ENCODE data around the gene KIFC1. TPM values are rescaled to one million over a fixed set of nuclear protein-coding genes. Genes with fewer than 3 reads are reported as not detected.

The KIFC1 gene
- total and polyA plus RNA-seq, 9 of the 15 experiments (the other 6 are each of a cell fraction or from before 2014, with no cell fraction given): 1.3 to 95.2 (median 76.9) TPM

DNA sequence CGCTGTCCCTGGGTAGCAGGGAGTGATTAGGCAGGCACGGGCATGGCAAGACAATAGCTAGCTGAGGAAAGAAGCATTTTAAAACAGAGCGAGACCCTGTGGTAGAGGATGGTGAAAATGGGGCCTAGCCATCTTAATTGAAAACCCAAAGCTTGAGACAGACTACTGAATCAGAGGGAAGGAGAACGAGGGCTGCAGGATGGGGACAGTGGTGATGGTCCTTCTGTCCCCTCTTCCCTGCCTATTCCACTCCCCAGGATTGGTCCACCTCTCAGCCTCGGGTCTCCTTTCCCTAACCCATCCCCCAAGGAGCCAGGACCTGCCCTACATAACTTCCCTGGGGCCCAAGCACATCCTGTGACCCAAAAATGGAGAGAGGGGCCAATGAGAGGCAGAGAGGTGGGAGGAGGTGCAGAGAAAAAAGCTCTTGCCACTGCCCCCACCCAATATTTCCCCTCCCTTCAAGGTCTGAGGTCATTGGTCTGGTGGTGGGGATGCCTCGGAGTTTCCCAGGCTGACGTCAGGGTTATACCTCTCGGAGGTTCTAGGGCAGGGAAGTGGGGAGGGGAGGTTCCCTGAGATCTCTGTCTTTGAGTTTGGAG, 27.2 kb downstream of the KIFC1 start (continued):
- no peak for TF ChIP-seq HDGF (IDR thresholded peaks at IDR 0.05)
- TF ChIP-seq C11orf30 (IDR thresholded peaks at IDR 0.05; ENCODE audit: low read depth): no peak
- TF ChIP-seq, protein P1, sequence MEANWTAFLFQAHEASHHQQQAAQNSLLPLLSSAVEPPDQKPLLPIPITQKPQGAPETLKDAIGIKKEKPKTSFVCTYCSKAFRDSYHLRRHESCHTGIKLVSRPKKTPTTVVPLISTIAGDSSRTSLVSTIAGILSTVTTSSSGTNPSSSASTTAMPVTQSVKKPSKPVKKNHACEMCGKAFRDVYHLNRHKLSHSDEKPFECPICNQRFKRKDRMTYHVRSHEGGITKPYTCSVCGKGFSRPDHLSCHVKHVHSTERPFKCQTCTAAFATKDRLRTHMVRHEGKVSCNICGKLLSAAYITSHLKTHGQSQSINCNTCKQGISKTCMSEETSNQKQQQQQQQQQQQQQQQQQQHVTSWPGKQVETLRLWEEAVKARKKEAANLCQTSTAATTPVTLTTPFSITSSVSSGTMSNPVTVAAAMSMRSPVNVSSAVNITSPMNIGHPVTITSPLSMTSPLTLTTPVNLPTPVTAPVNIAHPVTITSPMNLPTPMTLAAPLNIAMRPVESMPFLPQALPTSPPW (CRISPR knock-in tag; IDR thresholded peaks at IDR 0.05): no peak
- no peak for TF ChIP-seq PHF20 (IDR thresholded peaks at IDR 0.05; ENCODE audit: partially characterized antibody)
- TF ChIP-seq PYGO2 (tag; IDR thresholded peaks at IDR 0.05): no peak
- TF ChIP-seq, protein P2, sequence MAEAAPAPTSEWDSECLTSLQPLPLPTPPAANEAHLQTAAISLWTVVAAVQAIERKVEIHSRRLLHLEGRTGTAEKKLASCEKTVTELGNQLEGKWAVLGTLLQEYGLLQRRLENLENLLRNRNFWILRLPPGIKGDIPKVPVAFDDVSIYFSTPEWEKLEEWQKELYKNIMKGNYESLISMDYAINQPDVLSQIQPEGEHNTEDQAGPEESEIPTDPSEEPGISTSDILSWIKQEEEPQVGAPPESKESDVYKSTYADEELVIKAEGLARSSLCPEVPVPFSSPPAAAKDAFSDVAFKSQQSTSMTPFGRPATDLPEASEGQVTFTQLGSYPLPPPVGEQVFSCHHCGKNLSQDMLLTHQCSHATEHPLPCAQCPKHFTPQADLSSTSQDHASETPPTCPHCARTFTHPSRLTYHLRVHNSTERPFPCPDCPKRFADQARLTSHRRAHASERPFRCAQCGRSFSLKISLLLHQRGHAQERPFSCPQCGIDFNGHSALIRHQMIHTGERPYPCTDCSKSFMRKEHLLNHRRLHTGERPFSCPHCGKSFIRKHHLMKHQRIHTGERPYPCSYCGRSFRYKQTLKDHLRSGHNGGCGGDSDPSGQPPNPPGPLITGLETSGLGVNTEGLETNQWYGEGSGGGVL (CRISPR knock-in tag; IDR thresholded peaks at IDR 0.05): no peak
- TF ChIP-seq, protein P3, sequence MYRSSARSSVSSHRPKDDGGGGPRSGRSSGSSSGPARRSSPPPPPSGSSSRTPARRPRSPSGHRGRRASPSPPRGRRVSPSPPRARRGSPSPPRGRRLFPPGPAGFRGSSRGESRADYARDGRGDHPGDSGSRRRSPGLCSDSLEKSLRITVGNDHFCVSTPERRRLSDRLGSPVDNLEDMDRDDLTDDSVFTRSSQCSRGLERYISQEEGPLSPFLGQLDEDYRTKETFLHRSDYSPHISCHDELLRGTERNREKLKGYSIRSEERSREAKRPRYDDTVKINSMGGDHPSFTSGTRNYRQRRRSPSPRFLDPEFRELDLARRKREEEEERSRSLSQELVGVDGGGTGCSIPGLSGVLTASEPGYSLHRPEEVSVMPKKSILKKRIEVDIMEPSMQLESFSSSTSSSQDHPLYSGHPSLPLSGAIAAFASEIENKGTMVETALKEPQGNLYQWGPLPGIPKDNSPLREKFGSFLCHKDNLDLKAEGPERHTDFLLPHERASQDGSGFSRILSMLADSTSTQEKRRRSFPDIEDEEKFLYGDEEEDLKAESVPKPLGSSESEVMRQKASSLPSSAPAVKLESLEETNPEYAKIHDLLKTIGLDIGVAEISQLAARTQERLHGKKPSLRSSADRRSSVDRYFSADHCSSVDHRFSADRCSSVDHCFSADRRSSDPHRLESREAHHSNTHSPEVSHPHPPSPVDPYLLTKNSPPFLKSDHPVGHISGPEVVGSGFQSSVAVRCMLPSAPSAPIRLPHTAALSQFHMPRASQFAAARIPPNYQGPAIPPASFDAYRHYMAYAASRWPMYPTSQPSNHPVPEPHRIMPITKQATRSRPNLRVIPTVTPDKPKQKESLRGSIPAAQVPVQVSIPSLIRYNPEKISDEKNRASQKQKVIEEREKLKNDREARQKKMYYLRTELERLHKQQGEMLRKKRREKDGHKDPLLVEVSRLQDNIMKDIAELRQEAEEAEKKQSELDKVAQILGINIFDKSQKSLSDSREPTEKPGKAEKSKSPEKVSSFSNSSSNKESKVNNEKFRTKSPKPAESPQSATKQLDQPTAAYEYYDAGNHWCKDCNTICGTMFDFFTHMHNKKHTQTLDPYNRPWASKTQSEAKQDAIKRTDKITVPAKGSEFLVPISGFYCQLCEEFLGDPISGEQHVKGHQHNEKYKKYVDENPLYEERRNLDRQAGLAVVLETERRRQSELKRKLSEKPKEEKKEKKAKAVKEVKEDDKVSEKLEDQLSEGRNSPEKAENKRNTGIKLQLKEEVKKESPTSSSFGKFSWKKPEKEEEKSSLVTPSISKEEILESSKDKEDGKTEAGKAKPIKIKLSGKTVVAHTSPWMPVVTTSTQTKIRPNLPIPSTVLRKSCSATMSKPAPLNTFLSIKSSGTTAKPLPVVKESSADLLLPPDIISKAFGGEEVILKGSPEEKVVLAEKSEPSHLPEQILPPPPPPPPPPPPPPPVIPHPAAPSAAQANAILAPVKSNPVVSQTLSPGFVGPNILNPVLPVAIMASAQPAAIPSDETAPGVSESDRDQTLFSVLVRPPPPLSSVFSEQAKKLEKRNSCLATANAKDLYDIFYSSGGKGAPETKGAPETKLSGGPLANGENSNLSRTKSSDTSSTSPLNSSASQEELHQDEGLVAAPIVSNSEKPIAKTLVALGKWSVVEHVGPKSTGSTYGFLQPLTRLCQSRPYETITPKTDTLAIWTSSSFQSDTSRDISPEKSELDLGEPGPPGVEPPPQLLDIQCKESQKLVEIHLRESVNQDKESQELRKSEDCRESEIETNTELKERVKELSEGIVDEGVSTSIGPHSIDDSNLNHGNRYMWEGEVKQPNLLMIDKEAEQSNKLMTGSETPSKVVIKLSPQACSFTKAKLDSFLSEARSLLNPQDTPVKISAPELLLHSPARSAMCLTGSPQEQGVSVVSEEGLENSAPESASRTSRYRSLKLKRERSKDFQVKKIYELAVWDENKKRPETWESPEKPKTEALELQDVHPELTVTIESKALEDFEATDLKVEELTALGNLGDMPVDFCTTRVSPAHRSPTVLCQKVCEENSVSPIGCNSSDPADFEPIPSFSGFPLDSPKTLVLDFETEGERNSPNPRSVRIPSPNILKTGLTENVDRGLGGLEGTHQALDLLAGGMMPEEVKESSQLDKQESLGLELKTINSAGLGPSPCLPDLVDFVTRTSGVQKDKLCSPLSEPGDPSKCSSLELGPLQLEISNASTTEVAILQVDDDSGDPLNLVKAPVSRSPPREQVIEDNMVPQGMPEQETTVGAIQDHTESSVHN (IDR thresholded peaks at IDR 0.05; ENCODE audit: borderline replicate concordance in 1 of 2, low read depth in 1 of 2): peak in 1 of 2 experiments; percentile 34; a peak in 1 of 4 replicates
- TF ChIP-seq ZNF644 (tag; IDR thresholded peaks at IDR 0.05; ENCODE audit: low read depth): 0 out of 2 replicates have a peak, but pooled peaks have one; percentile 15
- no peak; the same call in 1 of the 2 replicates for TF ChIP-seq HMG20B (CRISPR knock-in tag; IDR thresholded peaks at IDR 0.05)
- TF ChIP-seq RBFOX2 (IDR thresholded peaks at IDR 0.05; ENCODE audit: low read depth, low read length): no peak
- no peak for TF ChIP-seq ZNF140 (CRISPR knock-in tag; IDR thresholded peaks at IDR 0.05)
- no peak for TF ChIP-seq CBFB (CRISPR knock-in tag; IDR thresholded peaks at IDR 0.05)
- TF ChIP-seq RBM17 (IDR thresholded peaks at IDR 0.05; ENCODE audit: borderline replicate concordance, low read depth, low read length): no peak
- no peak for TF ChIP-seq EWSR1 (IDR thresholded peaks at IDR 0.05; ENCODE audit: borderline replicate concordance, low read depth, partially characterized antibody)
- 0 out of 2 replicates have a peak, but pooled peaks have one; percentile 13 for TF ChIP-seq ZFX (CRISPR knock-in tag; IDR thresholded peaks at IDR 0.05)
- TF ChIP-seq CC2D1A (IDR thresholded peaks at IDR 0.05): no peak
- no peak for TF ChIP-seq TSC22D4 (tag; IDR thresholded peaks at IDR 0.05)
